ENCODE results near the gene OPHN1. TPM values are rescaled to one million over a fixed set of nuclear protein-coding genes. Genes with fewer than 3 reads are reported as not detected.

OPHN1 gene
- total and polyA plus RNA-seq, 2 donors (not counting 3 experiments of a cell fraction or from before 2014, with no cell fraction given) = 3.9 to 6.7 TPM

GRCh38 chrX:68284281-68284904 is 148.9 kb downstream of the OPHN1 start:
- CTCF ChIA-PET = no interaction called here

More at GRCh38 chrX:68284281-68284904, 148.9 kb downstream of the OPHN1 start:
- no peak for FAIRE-seq
- intact Hi-C loops (cut with micrococcal nuclease) = no loop called here
- Histone ChIP-seq H2AFZ (ENCODE audit: low read depth, low read length) (no peak overlapping the region), H3K27ac (ENCODE audit: insufficient read depth, low read depth, low read length) (no peak overlapping the region), H3K9me3 (replicated peaks; ENCODE audit: control insufficient read depth, insufficient read depth, low read length) (no peaks in the 10 kb centered on the region), H3K79me2 (ENCODE audit: control insufficient read depth, insufficient read depth, low read length) (no peaks in the 10 kb centered on the region), H3K27me3 (ENCODE audit: control insufficient read depth in 2 of 2, insufficient read depth in 2 of 2, low read length in 2 of 2) (no peaks in the 10 kb centered on the region), H4K20me1 (replicated peaks; ENCODE audit: control insufficient read depth, extremely low read depth, insufficient read depth, low read length) (no peaks in the 10 kb centered on the region), H3K36me3 (ENCODE audit: control insufficient read depth in 2 of 2, extremely low read depth in 1 of 2, insufficient read depth in 2 of 2, low read length in 2 of 2) (no peaks in the 10 kb centered on the region), H3K9ac (replicated peaks; ENCODE audit: extremely low read depth, insufficient read depth, low read length) (no peak overlapping the region), H3K4me2 (ENCODE audit: insufficient read depth, low read length) (no peak overlapping the region), H3K4me3 (replicated peaks in 1 of 3; ENCODE audit: insufficient read depth in 1 of 3, low read depth in 1 of 3, low read length in 3 of 3) (no peak overlapping the region), H3K4me1 (ENCODE audit: control insufficient read depth, extremely low read depth, insufficient read depth, low read length) (peaks cover 3% of the 10 kb centered on the region), H3K9me1 (replicated peaks; ENCODE audit: control insufficient read depth, extremely low read depth, insufficient read depth, low read length) (no peaks in the 10 kb centered on the region)
- POLR2A ChIA-PET = no interaction called here
- BruUV-seq (replicated peaks) = no TSS peak
- DNase-seq (ENCODE audit: low read depth, low spot score) = no peak
- no peak for TF ChIP-seq FOS (IDR thresholded peaks at IDR 0.05; ENCODE audit: borderline replicate concordance, insufficient read depth, low read length)
- no peak for TF ChIP-seq JUN (IDR thresholded peaks at IDR 0.05; ENCODE audit: borderline replicate concordance, insufficient read depth, insufficient read length, low read depth)
- TF ChIP-seq MYC (IDR thresholded peaks at IDR 0.05; ENCODE audit: low read depth, low read length) = no peak
- TF ChIP-seq EZH2 (IDR thresholded peaks at IDR 0.05; ENCODE audit: borderline replicate concordance, low read depth, low read length, severe bottlenecking) = no peak
- TF ChIP-seq CTCF (IDR thresholded peaks at IDR 0.05; ENCODE audit: extremely low read depth in 1 of 2, insufficient read depth in 1 of 2, low read depth in 1 of 2, low read length in 2 of 2) = no peak
- TF ChIP-seq GATA2 (IDR thresholded peaks at IDR 0.05; ENCODE audit: insufficient read depth, insufficient read length, low read depth, low read length) = no peak
- TF ChIP-seq MAX (IDR thresholded peaks at IDR 0.05; ENCODE audit: insufficient read depth, insufficient read length) = no peak
- no peak for TF ChIP-seq POLR2AphosphoS5 (IDR thresholded peaks at IDR 0.05; ENCODE audit: insufficient read depth, low read depth, low read length)
- no peak for TF ChIP-seq POLR2A (IDR thresholded peaks at IDR 0.05; ENCODE audit: low read depth, low read length)
- dilution Hi-C loops (cut with MboI; ENCODE audit: extremely low pct_ligation_motif_present, low sequenced_read_pairs) = no loop called here

All from endothelial cell of umbilical vein (primary cell).